Endothelial cell of umbilical vein (primary cell): ENCODE data around the gene FZR1.
A peak's percentile ranks its signal among the peaks of the same experiment; 100 is the strongest.

ENCODE experiments used
- CTCF ChIP-seq, 2 donors: IDR thresholded peaks; 1 replicate in 1 of 2; 2 replicates in 1 of 2; pipeline ENCODE4 v1.5.1; 2011; ENCODE audit warnings: low read length in 2 of 2, mild to moderate bottlenecking in 2 of 2, moderate library complexity in 2 of 2, control low read depth in 1 of 2, inconsistent platforms in 1 of 2, low read depth in 1 of 2; ENCODE audit not compliant: insufficient read depth in 1 of 2; ENCODE audit errors: extremely low read depth in 1 of 2
- MAX ChIP-seq: IDR thresholded peaks from 2 replicates; pipeline ENCODE4 v1.6.1; 2011; ENCODE audit not compliant: insufficient read depth, insufficient read length
- POLR2A ChIP-seq: IDR thresholded peaks from 2 replicates; pipeline ENCODE4 v1.6.1; 2012; ENCODE audit warnings: low read depth, mild to moderate bottlenecking, control low read depth, low read length

GRCh38 chr19:3544742-3545668 is 38.9 kb downstream of the FZR1 start:
- TF ChIP-seq CTCF (IDR thresholded peaks at IDR 0.05; ENCODE audit: extremely low read depth in 1 of 2, insufficient read depth in 1 of 2, low read depth in 1 of 2, low read length in 2 of 2) (peak; percentile 90 to 99), MAX (no peak), POLR2A (no peak)
